Epidermal melanocyte (primary cell): ENCODE results near the gene TXNDC17.
A peak's percentile ranks its signal among the peaks of the same experiment; 100 is the strongest.
"Not testable (repeated sequence)": the region's sequence is repeated elsewhere in the genome, so short reads cannot be mapped to it uniquely, and the experiment has no call there.

ENCODE experiments used
- DNase-seq: peaks from one replicate; pipeline ENCODE4 v3.0.0; 2011; ENCODE audit warnings: low spot score; ENCODE audit not compliant: insufficient read length

TXNDC17 gene

GRCh38 chr17:6640536-6641246, at the start of gene TXNDC17, which contains the start of gene KIAA0753:
TXNDC17 (plus strand) TSS chr17:6641060; CDS start chr17:6641083, 23 bp downstream.
KIAA0753 (minus strand) TSS chr17:6640711; CDS start chr17:6635103, 5,608 bp downstream.
- DNase-seq, result peak; percentile 58

- no peak for DNase-seq
These were observed 49.2 kb upstream of the TXNDC17 start for GRCh38 chr17:6591599-6592158.

GRCh38 chr17:6592173-6592572, 48.7 kb upstream of the TXNDC17 start:
- DNase-seq, result no peak

- not testable (repeated sequence) for DNase-seq
These were observed 47.5 kb upstream of the TXNDC17 start for GRCh38 chr17:6593371-6593770.

- no peak for DNase-seq
These were observed 44.8 kb upstream of the TXNDC17 start for GRCh38 chr17:6596081-6596480.

- no peak for DNase-seq
These were observed 44.3 kb upstream of the TXNDC17 start for GRCh38 chr17:6596511-6596910.

- DNase-seq, result no peak
These were observed 43.9 kb upstream of the TXNDC17 start for GRCh38 chr17:6596941-6597340.

- DNase-seq, result no peak
These were observed 43.1 kb upstream of the TXNDC17 start for GRCh38 chr17:6597727-6598126.

GRCh38 chr17:6599364-6599763, 41.5 kb upstream of the TXNDC17 start:
- no peak for DNase-seq

GRCh38 chr17:6602141-6602540, 38.7 kb upstream of the TXNDC17 start:
- no peak for DNase-seq

- no peak for DNase-seq
These were observed 37.0 kb upstream of the TXNDC17 start for GRCh38 chr17:6603744-6604325.

GRCh38 chr17:6605142-6605541, 35.7 kb upstream of the TXNDC17 start:
- no peak for DNase-seq

- no peak for DNase-seq
These were observed 32.5 kb upstream of the TXNDC17 start for GRCh38 chr17:6608321-6608720.

- no peak for DNase-seq
These were observed 30.8 kb upstream of the TXNDC17 start for GRCh38 chr17:6610011-6610410.

GRCh38 chr17:6611231-6611630, 29.6 kb upstream of the TXNDC17 start:
- DNase-seq, result no peak

GRCh38 chr17:6623941-6624340, 16.9 kb upstream of the TXNDC17 start:
- DNase-seq, result no peak

- DNase-seq, result no peak
These were observed 14.2 kb upstream of the TXNDC17 start for GRCh38 chr17:6626616-6627015.

- DNase-seq, result no peak
These were observed 13.8 kb upstream of the TXNDC17 start for GRCh38 chr17:6627019-6627418.

- no peak for DNase-seq
These were observed 10.5 kb upstream of the TXNDC17 start for GRCh38 chr17:6630390-6630789.

GRCh38 chr17:6632530-6632929, 8.3 kb upstream of the TXNDC17 start:
- DNase-seq, result no peak

GRCh38 chr17:6633263-6633662, 7.6 kb upstream of the TXNDC17 start:
- no peak for DNase-seq

GRCh38 chr17:6636105-6636504, 4.8 kb upstream of the TXNDC17 start:
- no peak for DNase-seq
